Testis (tissue), 3 donors: ENCODE measurements around the gene HOXA5. TPM values are rescaled to one million over a fixed set of nuclear protein-coding genes. Genes with fewer than 3 reads are reported as not detected.

Experiments
- DNase-seq: peaks from one replicate; pipeline ENCODE4 v3.0.0-alpha.2; 2019
- H3K27ac ChIP-seq, 2 donors: fragments of 200-600 bp; sonication (generic); one replicate each; pipeline ENCODE4 v1.5.1; 2019
- H3K27me3 ChIP-seq: fragments of 200-600 bp; sonication (generic); one replicate; pipeline ENCODE4 v1.5.1; 2019
- H3K36me3 ChIP-seq: fragments of 200-600 bp; sonication (generic); one replicate; pipeline ENCODE4 v1.5.1; 2017; ENCODE audit warnings: low read depth; ENCODE audit errors: missing control alignments
- H3K4me1 ChIP-seq: fragments of 200-600 bp; sonication (generic); one replicate; pipeline ENCODE4 v1.5.1; 2019
- H3K4me3 ChIP-seq, 2 donors: fragments of 200-600 bp; sonication (generic); one replicate each; pipeline ENCODE4 v1.5.1; 2017 to 2019
- H3K9me3 ChIP-seq: fragments of 200-600 bp; sonication (generic); one replicate; pipeline ENCODE4 v1.5.1; 2017
- CTCF ChIP-seq, 3 experiments: fragments of 450-650 bp in 2 of 3; fragments of 200-600 bp in 1 of 3; sonication (generic) in 1 of 3; IDR thresholded peaks; one replicate each; pipeline ENCODE4 v1.5.1; 2016 to 2019; ENCODE audit warnings: antibody characterized with exemption in 3 of 3, mild to moderate bottlenecking in 2 of 3, moderate library complexity in 1 of 3
- POLR2A ChIP-seq: fragments of 450-650 bp; IDR thresholded peaks from one replicate; pipeline ENCODE4 v1.6.1; 2017; ENCODE audit warnings: antibody characterized with exemption, mild to moderate bottlenecking, moderate library complexity
- WGBS, 2 donors: methylation state at CpG; one replicate each; pipeline ENCODE4 v1.1.5; 2018; 5-methylcytosine and 5-hydroxymethylcytosine counted together
- intact Hi-C: fragments of 100-400 bp; cut with DNase I; formaldehyde crosslinking; loops from one replicate; pipeline ENCODE4 v1.15.1; 2023; ENCODE audit warnings: low total_unique reads
- polyA plus RNA-seq: library from polyadenylated mRNA; stranded (reverse); fragments of 350-450 nt; fragmentation: Illumina TruSeq; extraction: RNeasy Lipid Tissue Mini Kit (QIAGEN cat#74804); gene quantifications from one replicate; pipeline ENCODE4 v1.2.3, GENCODE V29; 2014; ENCODE audit warnings: low read depth, low replicate concordance; ENCODE audit not compliant: insufficient read depth
- total RNA-seq, 2 donors: library from RNA; depleted of rRNA; stranded (reverse); fragments of >200 nt; gene quantifications; one replicate each; pipeline ENCODE4 v1.2.3, GENCODE V29; 2016

HOXA5 gene
- total and polyA plus RNA-seq, 3 donors from 2014 or later, result 0.63 to 7.6 TPM; not detected in 1

- no peak for TF ChIP-seq CTCF (IDR thresholded peaks at IDR 0.05)
- TF ChIP-seq POLR2A, result no peak
- WGBS, 2 donors, result 2 to 3% methylated on average over 39 to 41 of the region's 41 CpGs
- Histone ChIP-seq H3K9me3 (no peaks in the 10 kb centered on the region), H3K4me1 (no peaks in the 10 kb centered on the region), H3K27ac (no peak overlapping the region), H3K4me3 (peak overlapping the region; percentile 62 to 72), H3K27me3 (no peaks in the 10 kb centered on the region), H3K36me3 (no peaks in the 10 kb centered on the region)
- intact Hi-C loops, result no loop called here
- DNase-seq, result no peak
Measured at GRCh38 chr7:27096768-27097514, 46.5 kb downstream of the HOXA5 start.

GRCh38 chr7:27095897-27096767 lies 47.3 kb downstream of the HOXA5 start, which contains the start of gene HOXA1:
HOXA1 (minus strand) TSS chr7:27096000; CDS start chr7:27095912, 88 bp downstream.
- no peaks in the 10 kb centered on the region for H3K27me3 ChIP-seq
- H3K27ac ChIP-seq, result no peak within 1 kb of the TSS
- no peaks in the 10 kb centered on the region for H3K9me3 ChIP-seq
- WGBS, 2 donors, result 1% methylated on average over 36 to 68 of the region's 68 CpGs
- DNase-seq, result peak; percentile 74
- intact Hi-C loops, result no loop called here
- H3K4me1 ChIP-seq, result no peaks in the 10 kb centered on the region
- no peak for TF ChIP-seq POLR2A
- TF ChIP-seq CTCF (IDR thresholded peaks at IDR 0.05), result no peak
- no peaks in the 10 kb centered on the region for H3K36me3 ChIP-seq
- H3K4me3 ChIP-seq, result peak within 1 kb of the TSS; percentile 62 to 72

- no peak for DNase-seq
Measured at GRCh38 chr7:27095050-27095896, 48.2 kb downstream of the HOXA5 start.

More at GRCh38 chr7:27095050-27095896, 48.2 kb downstream of the HOXA5 start:
- Histone ChIP-seq H3K4me3 (peak overlapping the region in 1 of 2 donors; percentile 72), H3K36me3 (no peaks in the 10 kb centered on the region), H3K27me3 (no peaks in the 10 kb centered on the region), H3K9me3 (no peaks in the 10 kb centered on the region), H3K4me1 (no peaks in the 10 kb centered on the region), H3K27ac (no peak overlapping the region)
- 2 to 3% methylated on average over 28 to 33 of the region's 33 CpGs for WGBS, 2 donors
- intact Hi-C loops, result no loop called here
- TF ChIP-seq POLR2A (no peak), CTCF (IDR thresholded peaks at IDR 0.05) (no peak)
